Cardiac muscle cell (in vitro differentiated cells and primary cell): Measurements from ENCODE around the gene EHMT2. TPM values are rescaled to one million over a fixed set of nuclear protein-coding genes. Genes with fewer than 3 reads are reported as not detected.

Source experiments
- DNase-seq, 2 donors: peaks; one replicate each; pipeline versions ENCODE4 v3.0.0 to v3.0.0-alpha.2; 2010 to 2017; ENCODE audit warnings: low read depth in 1 of 2, low spot score in 1 of 2
- H3K27ac ChIP-seq: fragments of 200-600 bp; sonication (generic); 2 replicates; pipeline ENCODE4 v1.5.1; 2016
- H3K27me3 ChIP-seq: fragments of 200-600 bp; sonication (generic); 2 replicates; pipeline ENCODE4 v1.6.0; 2016; ENCODE audit warnings: control low read depth
- H3K36me3 ChIP-seq: fragments of 200-600 bp; sonication (generic); 2 replicates; pipeline ENCODE4 v1.5.1; 2016; ENCODE audit warnings: control low read depth
- H3K4me1 ChIP-seq: fragments of 200-600 bp; sonication (generic); 2 replicates; pipeline ENCODE4 v1.8.1; 2017; ENCODE audit warnings: low read depth, mild to moderate bottlenecking, mixed run types
- H3K4me3 ChIP-seq: fragments of 200-600 bp; sonication (generic); 2 replicates; pipeline ENCODE4 v1.5.1; 2016; ENCODE audit warnings: mild to moderate bottlenecking
- H3K9me3 ChIP-seq: fragments of 200-600 bp; sonication (generic); 2 replicates; pipeline ENCODE4 v1.5.1; 2017; ENCODE audit warnings: low read depth, mild to moderate bottlenecking, control low read depth
- polyA plus RNA-seq: library from polyadenylated mRNA; unstranded; fragments of >200 nt; fragmentation: Nextera tagmentation; extraction: Ambion mirVana; gene quantifications from 2 replicates; pipeline ENCODE4 v1.2.1, GENCODE V29; 2016
- total RNA-seq: library from RNA; depleted of rRNA; stranded (reverse); fragments of >200 nt; gene quantifications from 2 replicates; pipeline ENCODE4 v1.2.3, GENCODE V29; 2016
- TF ChIP-seq, protein P1 (sequence below): IDR thresholded peaks from 2 replicates; pipeline ENCODE4 v1.5.1; 2012; ENCODE audit warnings: low read depth, mild to moderate bottlenecking, low read length

EHMT2 gene
- total and polyA plus RNA-seq, 2 experiments from 2014 or later: 89.6 to 120 TPM

GRCh38 chr6:31879901-31880300, 17.6 kb downstream of the EHMT2 start:
- H3K27ac ChIP-seq: no peak overlapping the region
- no peaks in the 10 kb centered on the region for H3K9me3 ChIP-seq
- H3K4me3 ChIP-seq: no peak overlapping the region
- no peak for DNase-seq
- no peaks in the 10 kb centered on the region for H3K4me1 ChIP-seq
- H3K36me3 ChIP-seq: peaks cover 50% of the 10 kb centered on the region
- TF ChIP-seq, protein P1, sequence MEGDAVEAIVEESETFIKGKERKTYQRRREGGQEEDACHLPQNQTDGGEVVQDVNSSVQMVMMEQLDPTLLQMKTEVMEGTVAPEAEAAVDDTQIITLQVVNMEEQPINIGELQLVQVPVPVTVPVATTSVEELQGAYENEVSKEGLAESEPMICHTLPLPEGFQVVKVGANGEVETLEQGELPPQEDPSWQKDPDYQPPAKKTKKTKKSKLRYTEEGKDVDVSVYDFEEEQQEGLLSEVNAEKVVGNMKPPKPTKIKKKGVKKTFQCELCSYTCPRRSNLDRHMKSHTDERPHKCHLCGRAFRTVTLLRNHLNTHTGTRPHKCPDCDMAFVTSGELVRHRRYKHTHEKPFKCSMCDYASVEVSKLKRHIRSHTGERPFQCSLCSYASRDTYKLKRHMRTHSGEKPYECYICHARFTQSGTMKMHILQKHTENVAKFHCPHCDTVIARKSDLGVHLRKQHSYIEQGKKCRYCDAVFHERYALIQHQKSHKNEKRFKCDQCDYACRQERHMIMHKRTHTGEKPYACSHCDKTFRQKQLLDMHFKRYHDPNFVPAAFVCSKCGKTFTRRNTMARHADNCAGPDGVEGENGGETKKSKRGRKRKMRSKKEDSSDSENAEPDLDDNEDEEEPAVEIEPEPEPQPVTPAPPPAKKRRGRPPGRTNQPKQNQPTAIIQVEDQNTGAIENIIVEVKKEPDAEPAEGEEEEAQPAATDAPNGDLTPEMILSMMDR: no peak
- no peaks in the 10 kb centered on the region for H3K27me3 ChIP-seq

GRCh38 chr6:31879143-31879542, 18.4 kb downstream of the EHMT2 start:
- Histone ChIP-seq H3K27ac (no peak overlapping the region), H3K27me3 (no peaks in the 10 kb centered on the region), H3K9me3 (no peaks in the 10 kb centered on the region), H3K4me1 (no peaks in the 10 kb centered on the region), H3K4me3 (no peak overlapping the region), H3K36me3 (peaks cover 42% of the 10 kb centered on the region)
- no peak for DNase-seq
- TF ChIP-seq, protein P1: no peak

DNA sequence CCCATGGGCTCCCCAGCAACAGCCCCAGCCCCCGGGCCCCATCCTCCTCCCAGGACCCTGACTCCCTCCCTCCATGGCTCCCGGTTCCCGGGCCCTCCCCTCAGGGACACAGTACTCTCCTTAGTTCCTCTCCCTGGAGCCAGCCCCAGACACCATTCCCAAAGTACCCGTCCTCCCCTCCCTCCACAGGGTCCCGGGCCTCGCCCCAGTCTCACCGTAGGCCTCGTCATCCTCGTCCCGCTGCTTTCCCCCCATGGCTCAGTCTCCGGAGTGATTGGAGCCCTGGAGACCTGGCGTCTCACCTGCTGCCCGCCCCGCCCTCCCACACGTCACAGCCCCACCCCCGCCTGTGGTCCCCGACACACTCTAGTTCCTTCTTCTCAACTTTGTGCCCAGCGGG, 18.8 kb downstream of the EHMT2 start, which contains the start of gene SLC44A4:
Gene SLC44A4, minus strand, starts transcription at position 272 of the 400 bp plus-strand sequence. Its CDS starts 17 bp downstream, at position 255.
- no peaks in the 10 kb centered on the region for H3K27me3 ChIP-seq
- TF ChIP-seq, protein P1: no peak
- no peak within 1 kb of the TSS for H3K4me3 ChIP-seq
- H3K36me3 ChIP-seq: peaks cover 38% of the 10 kb centered on the region
- H3K4me1 ChIP-seq: no peaks in the 10 kb centered on the region
- DNase-seq: no peak
- no peak within 1 kb of the TSS for H3K27ac ChIP-seq
- no peaks in the 10 kb centered on the region for H3K9me3 ChIP-seq

- peaks cover 33% of the 10 kb centered on the region for H3K36me3 ChIP-seq
- no peaks in the 10 kb centered on the region for H3K27me3 ChIP-seq
- H3K9me3 ChIP-seq: no peaks in the 10 kb centered on the region
- TF ChIP-seq, protein P1: no peak
- no peak for DNase-seq
- H3K27ac ChIP-seq: no peak overlapping the region
- no peaks in the 10 kb centered on the region for H3K4me1 ChIP-seq
- H3K4me3 ChIP-seq: no peak overlapping the region
These were observed 19.3 kb downstream of the EHMT2 start for GRCh38 chr6:31878222-31878621.

DNA sequence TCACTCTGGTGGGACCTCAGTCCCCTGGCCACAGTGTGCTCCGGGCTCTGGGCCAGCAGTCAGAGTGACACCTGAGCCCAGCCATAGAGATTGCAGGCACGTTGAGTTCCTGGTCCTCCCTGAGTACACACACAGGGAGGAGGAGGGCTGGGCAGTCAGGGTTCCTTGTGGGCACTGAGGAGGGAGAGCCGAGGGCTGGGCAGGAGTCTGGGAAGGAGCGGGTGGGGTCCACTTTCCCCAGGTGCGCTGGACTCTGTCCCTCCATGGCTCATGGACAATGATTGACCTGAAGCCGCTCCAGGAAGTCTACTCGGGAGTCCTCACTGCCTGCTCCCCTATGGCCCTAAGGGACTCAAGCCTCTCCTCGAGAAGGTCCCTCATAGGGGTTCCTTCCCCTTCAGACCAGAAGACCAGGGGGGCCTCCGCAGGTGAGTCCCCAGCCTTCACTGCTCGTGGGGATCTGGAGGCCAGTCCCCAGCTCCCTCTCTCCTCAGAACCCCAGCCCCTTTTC, 19.8 kb downstream of the EHMT2 start:
- no peaks in the 10 kb centered on the region for H3K27me3 ChIP-seq
- peaks cover 28% of the 10 kb centered on the region for H3K36me3 ChIP-seq
- DNase-seq: peak in 1 of 2 donors; percentile 19
- no peak overlapping the region for H3K27ac ChIP-seq
- H3K9me3 ChIP-seq: no peaks in the 10 kb centered on the region
- no peaks in the 10 kb centered on the region for H3K4me1 ChIP-seq
- TF ChIP-seq, protein P1: no peak
- no peak overlapping the region for H3K4me3 ChIP-seq
